Muscle layer of colon (tissue), 2 donors: ENCODE data around the gene CCT3.

ENCODE experiments used
- H3K27ac ChIP-seq: one replicate; pipeline ENCODE4 v1.7.0; 2013; ENCODE audit warnings: low read depth, mild to moderate bottlenecking, low read length, moderate library complexity
- H3K27me3 ChIP-seq, 2 donors: one replicate each; pipeline ENCODE4 v1.7.0; 2013; ENCODE audit warnings: low read length in 2 of 2, mild to moderate bottlenecking in 2 of 2; ENCODE audit not compliant: insufficient read depth in 2 of 2, control insufficient read depth in 1 of 2
- H3K36me3 ChIP-seq: one replicate; pipeline ENCODE4 v1.7.0; 2013; ENCODE audit warnings: mild to moderate bottlenecking, low read length; ENCODE audit not compliant: insufficient read depth
- H3K4me1 ChIP-seq: one replicate; pipeline ENCODE4 v1.7.0; 2013; ENCODE audit warnings: mild to moderate bottlenecking, low read length; ENCODE audit not compliant: insufficient read depth
- H3K4me3 ChIP-seq, 2 donors: one replicate each; pipeline ENCODE4 v1.7.0; 2013; ENCODE audit warnings: low read length in 2 of 2, low read depth in 1 of 2, mild to moderate bottlenecking in 1 of 2, moderate library complexity in 1 of 2
- H3K9ac ChIP-seq: one replicate; pipeline ENCODE4 v1.7.0; 2013; ENCODE audit warnings: low read length
- H3K9me3 ChIP-seq: one replicate; pipeline ENCODE4 v1.7.0; 2013; ENCODE audit warnings: mild to moderate bottlenecking, low read length
- donor health status: abdominal sarcoma.
- donor health status: Adenocarcinoma of cecum.

CCT3 gene

DNA sequence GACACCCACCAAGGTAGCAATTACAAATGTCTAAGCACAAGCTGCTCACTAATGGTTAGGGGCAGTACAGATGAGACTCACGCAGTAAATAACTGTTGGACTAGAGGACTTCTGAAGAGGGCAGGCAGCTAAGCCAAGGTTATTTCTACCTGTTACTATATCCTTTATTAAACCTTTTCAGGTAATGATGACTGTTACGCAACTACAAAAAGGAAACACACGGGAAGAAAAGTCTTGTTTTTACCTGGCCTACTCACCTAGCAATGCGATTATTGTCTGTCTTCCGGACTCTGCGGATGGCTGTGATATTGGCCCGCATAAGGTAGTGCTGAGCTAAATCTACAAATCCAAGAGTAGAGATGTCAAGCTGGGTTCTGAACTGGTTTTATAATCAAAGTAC lies 21.2 kb downstream of the CCT3 start:
- Histone ChIP-seq H3K4me1 (no peaks in the 10 kb centered on the region), H3K4me3 (no peak overlapping the region), H3K36me3 (peaks cover 87% of the 10 kb centered on the region), H3K9me3 (no peaks in the 10 kb centered on the region), H3K27ac (no peak overlapping the region), H3K27me3 (no peaks in the 10 kb centered on the region), H3K9ac (no peak overlapping the region)

DNA sequence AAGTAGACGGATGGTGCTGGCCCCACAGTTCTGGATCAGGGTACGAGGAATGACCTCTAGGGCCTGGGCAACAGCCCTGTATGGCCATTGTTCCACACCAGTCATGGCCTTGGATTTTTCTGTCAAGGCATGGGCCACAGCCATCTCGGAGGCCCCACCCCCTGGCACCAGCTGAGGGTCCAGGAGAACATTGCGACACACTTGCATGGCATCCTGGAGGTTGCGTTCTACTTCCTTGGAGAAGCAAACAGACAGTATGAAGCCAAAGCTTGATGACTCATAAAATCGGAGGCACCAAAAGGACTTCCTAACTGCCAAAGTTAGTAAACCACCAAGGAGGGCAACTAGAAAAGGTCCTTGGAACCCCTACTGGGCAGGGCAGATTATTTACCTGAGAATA lies 27.1 kb downstream of the CCT3 start:
- H3K27me3 ChIP-seq: no peaks in the 10 kb centered on the region
- H3K9me3 ChIP-seq: no peaks in the 10 kb centered on the region
- no peak overlapping the region for H3K9ac ChIP-seq
- no peaks in the 10 kb centered on the region for H3K4me1 ChIP-seq
- no peak overlapping the region for H3K4me3 ChIP-seq
- peaks cover 61% of the 10 kb centered on the region for H3K36me3 ChIP-seq
- no peak overlapping the region for H3K27ac ChIP-seq

DNA sequence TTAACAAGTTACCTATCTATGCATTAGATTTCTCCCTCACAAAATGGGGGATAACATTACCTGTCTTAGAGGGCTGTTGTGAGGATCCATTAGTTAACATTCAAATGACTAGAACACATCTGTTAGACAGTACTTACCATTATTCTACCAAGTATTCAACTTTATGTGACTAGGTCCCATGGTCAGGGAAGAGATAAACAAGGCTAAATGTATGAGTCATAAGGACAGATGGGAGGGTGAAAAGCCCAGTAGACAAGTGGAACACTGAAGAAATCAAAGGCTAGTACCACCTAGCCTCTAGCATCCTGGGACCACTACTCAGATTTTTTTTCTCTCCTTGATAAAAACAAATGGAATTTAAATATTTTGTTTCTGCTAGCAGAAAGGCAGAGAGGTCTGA lies 30.0 kb downstream of the CCT3 start:
- no peak overlapping the region for H3K4me3 ChIP-seq
- peaks cover 44% of the 10 kb centered on the region for H3K36me3 ChIP-seq
- H3K9me3 ChIP-seq: no peaks in the 10 kb centered on the region
- H3K27ac ChIP-seq: no peak overlapping the region
- H3K9ac ChIP-seq: no peak overlapping the region
- H3K4me1 ChIP-seq: no peaks in the 10 kb centered on the region
- no peaks in the 10 kb centered on the region for H3K27me3 ChIP-seq

DNA sequence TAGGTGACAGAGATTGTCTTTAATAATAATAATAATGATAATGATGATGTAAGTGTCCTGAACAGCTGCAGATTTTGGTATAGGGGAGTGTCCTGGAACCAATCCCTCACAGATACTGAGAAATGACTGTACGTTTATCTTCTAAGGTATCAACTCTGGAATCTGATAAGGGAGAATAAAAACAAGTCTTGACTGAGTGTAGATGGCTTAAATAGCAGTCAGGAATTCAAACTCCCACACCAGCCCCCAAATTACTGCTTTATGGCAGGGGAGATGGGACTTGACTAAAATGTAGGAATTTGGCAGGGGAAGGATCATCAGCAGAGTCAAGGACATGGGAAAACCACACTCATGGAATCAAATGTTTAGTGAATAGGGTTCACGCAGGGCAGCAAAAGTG lies 32.9 kb downstream of the CCT3 start:
- H3K9me3 ChIP-seq: no peaks in the 10 kb centered on the region
- H3K9ac ChIP-seq: no peak overlapping the region
- no peaks in the 10 kb centered on the region for H3K27me3 ChIP-seq
- H3K27ac ChIP-seq: no peak overlapping the region
- H3K36me3 ChIP-seq: peaks cover 19% of the 10 kb centered on the region
- H3K4me1 ChIP-seq: no peaks in the 10 kb centered on the region
- no peak overlapping the region for H3K4me3 ChIP-seq

DNA sequence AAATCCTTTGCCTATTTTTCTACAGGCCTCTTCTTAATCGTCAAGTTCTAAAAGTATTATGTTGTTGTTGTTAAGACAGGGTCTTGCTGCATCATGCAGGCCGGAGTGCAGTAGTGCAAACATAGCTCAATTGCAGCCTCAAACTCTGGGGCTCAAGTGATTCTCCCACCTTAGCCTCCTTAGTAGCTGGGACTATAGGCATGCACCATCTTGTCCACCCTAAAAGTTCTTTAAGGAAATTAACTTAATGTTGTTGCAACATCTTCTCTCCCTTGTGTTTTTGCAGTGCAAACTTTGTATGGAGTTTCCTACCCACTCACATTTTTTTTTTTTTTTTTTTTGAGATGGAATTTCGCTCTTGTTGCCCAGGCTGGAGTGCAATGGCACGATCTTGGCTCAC lies 34.9 kb downstream of the CCT3 start:
- Histone ChIP-seq H3K4me1 (no peaks in the 10 kb centered on the region), H3K9ac (no peak overlapping the region), H3K36me3 (peaks cover 6% of the 10 kb centered on the region), H3K27ac (no peak overlapping the region), H3K9me3 (no peaks in the 10 kb centered on the region), H3K27me3 (no peaks in the 10 kb centered on the region), H3K4me3 (no peak overlapping the region)

DNA sequence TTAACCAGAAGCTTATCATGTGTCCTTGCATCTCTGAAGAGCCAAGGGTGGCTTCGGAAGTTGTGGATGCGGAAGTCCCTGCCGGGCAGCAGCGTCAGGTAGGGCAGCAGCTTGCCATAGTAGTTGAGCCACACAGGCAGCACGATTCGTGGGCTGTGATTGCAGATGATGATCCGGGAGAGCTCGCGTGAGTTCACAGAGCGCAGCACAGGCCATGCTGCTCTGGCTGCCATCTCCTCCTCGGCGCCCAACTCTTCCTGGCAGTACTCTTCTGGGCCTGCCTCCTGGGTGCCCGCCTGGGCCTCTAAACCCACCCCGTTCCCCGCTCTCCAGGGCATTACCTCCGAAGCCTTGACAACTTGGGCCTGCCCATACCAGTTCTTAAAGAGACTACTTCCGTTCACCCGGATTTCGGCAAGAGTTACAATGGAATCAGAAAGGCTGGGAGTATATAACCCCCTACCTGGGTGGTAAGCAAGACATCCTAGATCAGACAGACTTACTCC lies 39.2 kb downstream of the CCT3 start, which contains the start of gene VHLL:
VHLL (minus strand) TSS at position 456 of the 506 bp plus-strand sequence; CDS start at position 338, 118 bp downstream.
- H3K36me3 ChIP-seq: no peaks in the 10 kb centered on the region
- no peak within 1 kb of the TSS for H3K27ac ChIP-seq
- no peak within 1 kb of the TSS for H3K9ac ChIP-seq
- no peaks in the 10 kb centered on the region for H3K27me3 ChIP-seq
- H3K9me3 ChIP-seq: no peaks in the 10 kb centered on the region
- H3K4me1 ChIP-seq: peaks cover 13% of the 10 kb centered on the region
- no peak within 1 kb of the TSS for H3K4me3 ChIP-seq

DNA sequence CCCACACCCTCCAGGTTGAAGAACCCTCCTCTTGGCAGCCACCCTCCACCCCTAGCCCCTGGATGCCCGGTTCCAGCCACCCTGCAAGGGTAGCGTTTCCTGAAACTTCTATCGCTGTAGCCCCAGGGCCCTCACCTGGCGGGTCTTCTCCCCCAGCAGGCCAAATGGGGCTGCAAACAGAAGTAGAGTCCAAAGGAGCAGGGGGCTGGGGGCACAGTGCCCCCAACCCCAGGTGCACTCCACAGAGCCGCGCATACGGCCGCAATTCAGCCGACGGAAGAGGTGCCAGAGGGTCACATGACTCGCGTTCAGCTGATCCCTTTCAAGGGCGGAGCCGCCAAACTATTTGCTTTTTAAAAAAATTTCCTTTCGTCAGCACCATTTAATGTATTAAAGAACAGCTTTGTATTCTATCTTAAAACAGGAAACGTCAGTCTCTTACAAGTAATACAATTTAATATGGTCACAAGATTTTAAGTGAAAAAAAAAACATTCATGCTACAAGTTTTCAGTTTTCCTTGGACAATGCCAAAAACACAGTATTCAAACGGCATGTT lies 42.6 kb downstream of the CCT3 start, which contains the start of gene GLMP:
GLMP (minus strand) TSS at position 289 of the 557 bp plus-strand sequence; CDS start at position 255, 34 bp downstream.
- H3K4me1 ChIP-seq: peaks cover 22% of the 10 kb centered on the region
- no peaks in the 10 kb centered on the region for H3K9me3 ChIP-seq
- H3K27me3 ChIP-seq: no peaks in the 10 kb centered on the region
- H3K27ac ChIP-seq: peak within 1 kb of the TSS; percentile 73
- H3K4me3 ChIP-seq: peak within 1 kb of the TSS; percentile 77 to 96
- H3K36me3 ChIP-seq: peaks cover 5% of the 10 kb centered on the region
- peak within 1 kb of the TSS; percentile 62 for H3K9ac ChIP-seq

DNA sequence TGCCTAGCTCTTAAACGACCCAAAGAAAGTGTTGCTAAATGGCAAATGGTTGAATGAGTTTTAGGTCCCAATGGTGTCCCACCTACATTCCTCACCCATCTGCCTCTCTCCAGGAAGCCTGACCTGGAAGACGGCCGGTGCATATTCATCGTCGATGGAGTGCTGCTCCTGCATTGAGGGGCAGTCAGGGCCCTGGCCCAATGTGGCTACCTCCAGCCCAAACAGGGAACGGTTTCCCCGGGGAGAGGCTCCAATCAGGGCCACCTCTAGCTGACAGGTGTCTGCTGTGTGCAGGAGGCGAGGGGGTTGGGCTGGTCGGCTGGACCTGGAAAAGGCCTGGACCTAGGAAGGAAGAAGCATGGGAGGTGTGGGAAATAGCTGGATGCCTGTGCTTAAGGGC lies 44.2 kb downstream of the CCT3 start:
- Histone ChIP-seq H3K4me1 (peaks cover 22% of the 10 kb centered on the region), H3K9ac (no peak overlapping the region), H3K4me3 (no peak overlapping the region), H3K27ac (no peak overlapping the region), H3K27me3 (no peaks in the 10 kb centered on the region), H3K9me3 (no peaks in the 10 kb centered on the region), H3K36me3 (peaks cover 5% of the 10 kb centered on the region)

DNA sequence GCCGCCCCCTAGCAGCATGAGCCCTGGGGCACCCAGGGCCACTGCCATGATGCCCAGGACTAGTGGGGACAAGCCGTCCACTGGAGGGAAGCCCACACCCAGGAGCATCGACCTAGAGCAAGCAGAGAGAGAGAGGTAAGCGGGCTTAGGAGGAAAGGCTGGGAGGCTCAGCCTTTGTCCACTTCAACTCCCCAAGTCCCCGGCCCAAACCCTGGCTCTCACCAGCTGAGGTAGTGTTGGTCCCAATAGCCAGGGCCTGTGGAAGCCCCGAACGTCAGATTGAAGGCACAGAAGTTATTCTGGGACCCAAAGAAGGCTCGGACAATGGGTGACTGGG lies 45.0 kb downstream of the CCT3 start:
- Histone ChIP-seq H3K9ac (no peak overlapping the region), H3K9me3 (no peaks in the 10 kb centered on the region), H3K4me3 (no peak overlapping the region), H3K27ac (no peak overlapping the region), H3K27me3 (no peaks in the 10 kb centered on the region), H3K36me3 (peaks cover 5% of the 10 kb centered on the region), H3K4me1 (peaks cover 22% of the 10 kb centered on the region)

DNA sequence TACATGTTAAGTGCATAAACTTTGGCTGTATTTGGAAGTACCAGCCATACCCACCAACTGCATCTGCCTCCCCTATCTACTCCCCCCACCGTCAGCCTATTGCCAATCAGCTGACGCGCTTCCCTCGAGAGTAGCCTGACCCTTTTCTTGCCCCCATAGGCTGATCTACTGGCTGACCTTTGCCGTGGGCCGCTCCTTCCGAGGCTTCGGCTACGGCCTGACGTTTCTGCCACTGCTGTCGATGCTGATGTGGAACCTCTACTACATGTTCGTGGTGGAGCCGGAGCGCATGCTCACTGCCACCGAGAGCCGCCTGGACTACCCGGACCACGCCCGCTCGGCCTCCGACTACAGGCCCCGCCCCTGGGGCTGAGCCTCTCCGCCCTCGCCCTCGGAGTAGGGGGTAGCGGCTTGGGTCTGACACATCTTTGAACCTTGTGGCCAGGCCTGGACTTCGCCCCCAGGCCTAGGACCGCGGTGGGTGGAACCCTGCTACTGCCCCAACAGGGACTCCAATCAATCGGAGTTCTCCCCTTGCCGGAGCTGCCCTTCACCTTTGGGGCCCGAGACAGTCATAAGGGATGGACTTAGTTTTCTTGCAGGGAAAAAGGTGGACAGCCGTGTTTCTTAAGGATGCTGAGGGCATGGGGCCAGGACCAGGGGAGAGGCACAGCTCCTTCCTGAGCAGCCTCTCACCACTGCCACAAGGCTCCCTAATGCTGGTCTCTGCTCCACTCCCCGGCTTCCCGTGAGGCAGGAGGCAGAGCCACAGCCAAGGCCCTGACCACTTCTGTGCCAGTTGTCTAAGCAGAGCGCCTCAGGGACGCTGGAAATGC lies 46.6 kb downstream of the CCT3 start:
- H3K4me3 ChIP-seq: peak overlapping the region; percentile 39 to 61
- H3K4me1 ChIP-seq: peaks cover 22% of the 10 kb centered on the region
- H3K36me3 ChIP-seq: peaks cover 8% of the 10 kb centered on the region
- H3K27me3 ChIP-seq: no peaks in the 10 kb centered on the region
- H3K27ac ChIP-seq: peak overlapping the region; percentile 78
- H3K9me3 ChIP-seq: no peaks in the 10 kb centered on the region
- peak overlapping the region; percentile 60 for H3K9ac ChIP-seq

DNA sequence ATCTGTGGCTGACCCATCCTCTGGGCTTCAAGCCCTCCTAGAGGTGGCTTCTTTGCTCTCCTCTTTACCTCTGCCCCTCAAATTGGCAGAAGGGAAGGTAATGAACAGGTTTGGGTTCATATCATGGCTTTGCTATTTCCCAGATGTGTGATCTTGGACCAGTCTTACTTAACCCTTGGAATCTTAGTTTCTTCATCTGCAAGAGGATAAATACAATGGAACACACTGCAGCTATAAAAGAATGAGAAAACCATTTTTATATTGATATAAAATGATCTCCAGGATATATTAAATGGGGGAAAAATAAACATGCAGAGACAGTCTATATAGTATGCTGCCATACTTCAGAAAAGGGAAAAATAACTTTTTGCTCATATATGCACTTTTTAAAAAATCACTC lies 48.2 kb downstream of the CCT3 start:
- Histone ChIP-seq H3K4me1 (peaks cover 18% of the 10 kb centered on the region), H3K36me3 (peaks cover 12% of the 10 kb centered on the region), H3K27me3 (no peaks in the 10 kb centered on the region), H3K9me3 (no peaks in the 10 kb centered on the region), H3K9ac (no peak overlapping the region), H3K27ac (no peak overlapping the region), H3K4me3 (no peak overlapping the region)
